ENCODE data around the gene ARHGEF11. TPM values are rescaled to one million over a fixed set of nuclear protein-coding genes. Genes with fewer than 3 reads are reported as not detected.

ARHGEF11 gene
- total and polyA plus RNA-seq, 2 donors (not counting 1 experiment from before 2014, with no cell fraction given): 1.0 to 4.6 TPM

DNA sequence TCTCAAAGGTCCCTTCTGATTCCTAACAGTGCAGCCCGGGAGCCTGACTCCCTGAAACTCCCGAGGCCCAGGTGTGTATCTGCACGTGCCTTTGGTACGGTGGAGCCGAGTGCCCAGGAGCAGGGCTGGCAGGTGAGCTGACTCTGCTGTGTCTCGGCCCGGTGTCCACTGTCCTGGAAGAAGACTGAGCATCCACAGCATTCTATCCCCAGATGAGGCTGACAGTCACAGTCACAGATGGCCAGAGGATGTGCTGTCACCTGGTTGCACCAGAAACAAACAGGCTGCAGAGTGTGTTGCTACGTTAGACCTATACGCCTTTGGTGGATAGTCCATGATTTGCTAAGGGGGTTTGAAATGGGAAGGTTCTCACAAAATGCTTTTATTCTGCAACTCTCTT is 44.2 kb upstream of the ARHGEF11 start:
- ChIA-PET POLR2A (interaction anchor here (1.4 kb wide), 1 partner anchor 66 kb away, joined by 11 read pairs; no protein-coding TSS in a partner anchor), CTCF (interaction anchor here (0.6 to 9.1 kb wide), 34 partner anchors 9 to 1032 kb away, joined by 3 to 491 read pairs (median 4); partner anchors contain the start of genes ETV3 and ETV3L)
- Mint-ChIP-seq H3K27ac (no peak overlapping the region), H3K9me3 (ENCODE audit: insufficient read depth) (no peaks in the 10 kb centered on the region), H3K27me3 (peaks cover 5% of the 10 kb centered on the region), H3K4me1 (no peaks in the 10 kb centered on the region), H3K4me3 (no peak overlapping the region)
- DNase-seq (no peak), ATAC-seq (ENCODE audit: low read depth) (no peak)
- Histone ChIP-seq H3K4me1 (ENCODE audit: control insufficient read depth in 2 of 2, insufficient read depth in 2 of 2, low read length in 2 of 2) (no peaks in the 10 kb centered on the region), H3K4me2 (replicated peaks; ENCODE audit: low read depth, low read length, poor library complexity, severe bottlenecking) (no peak overlapping the region), H3K36me3 (replicated peaks in 1 of 2; ENCODE audit: control extremely low read depth in 1 of 2, control insufficient read depth in 1 of 2, extremely low read depth in 1 of 2, insufficient read depth in 2 of 2, low read length in 1 of 2) (no peaks in the 10 kb centered on the region), H3K4me3 (ENCODE audit: control extremely low read depth in 1 of 5, extremely low read depth in 1 of 5, insufficient read depth in 1 of 5, low read depth in 2 of 5, low read length in 4 of 5) (no peak overlapping the region), H3K27me3 (replicated peaks in 1 of 4; ENCODE audit: control extremely low read depth in 1 of 4, control insufficient read depth in 3 of 4, insufficient read depth in 4 of 4, low read length in 3 of 4) (peaks cover 0 to 5% (median 0%) of the 10 kb centered on the region in 4 experiments), H4K20me1 (ENCODE audit: control insufficient read depth, insufficient read depth, low read length, poor library complexity, severe bottlenecking) (no peaks in the 10 kb centered on the region), H3K79me2 (ENCODE audit: control insufficient read depth, insufficient read depth, low read length) (no peaks in the 10 kb centered on the region), H3K9me3 (ENCODE audit: control extremely low read depth in 1 of 3, control insufficient read depth in 2 of 3, insufficient read depth in 1 of 3, low read length in 2 of 3) (no peaks in the 10 kb centered on the region), H2AFZ (ENCODE audit: insufficient read depth, low read depth, low read length, poor library complexity, severe bottlenecking) (no peak overlapping the region), H3K27ac (ENCODE audit: low read length in 2 of 2) (no peak overlapping the region), H3K9ac (ENCODE audit: low read length) (no peak overlapping the region)
- TF ChIP-seq EZH2 (IDR thresholded peaks at IDR 0.05; ENCODE audit: borderline replicate concordance, insufficient read depth, low read depth, low read length, poor library complexity, severe bottlenecking): no peak
- WGBS (ENCODE audit: insufficient coverage): 95% methylated on average over 7 of the region's 9 CpGs
- intact Hi-C loops (cut with micrococcal nuclease): no loop called here

DNA sequence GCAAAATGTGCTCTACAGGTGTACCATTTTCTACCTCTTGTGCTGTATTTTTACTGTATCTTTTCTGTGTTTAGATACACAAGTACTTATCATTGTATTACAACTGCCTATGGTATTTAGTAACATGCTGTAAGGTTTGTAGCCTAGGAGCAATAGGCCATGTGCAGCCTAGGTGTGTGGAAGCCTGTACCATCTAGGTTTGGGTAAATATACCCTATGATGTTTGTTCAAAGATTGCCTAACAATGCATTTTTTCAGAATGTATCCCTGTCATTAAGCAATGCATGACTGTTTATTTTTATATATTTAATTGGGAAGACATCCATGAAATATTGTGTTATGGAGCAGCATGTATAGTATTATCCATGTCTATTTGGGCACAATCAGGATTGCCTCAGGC is 43.1 kb upstream of the ARHGEF11 start:
- Histone ChIP-seq H3K4me1 (ENCODE audit: control insufficient read depth in 2 of 2, insufficient read depth in 2 of 2, low read length in 2 of 2) (no peaks in the 10 kb centered on the region), H3K79me2 (ENCODE audit: control insufficient read depth, insufficient read depth, low read length) (no peaks in the 10 kb centered on the region), H4K20me1 (ENCODE audit: control insufficient read depth, insufficient read depth, low read length, poor library complexity, severe bottlenecking) (no peaks in the 10 kb centered on the region), H3K27me3 (replicated peaks in 1 of 4; ENCODE audit: control extremely low read depth in 1 of 4, control insufficient read depth in 3 of 4, insufficient read depth in 4 of 4, low read length in 3 of 4) (peaks cover 0 to 5% (median 1%) of the 10 kb centered on the region in 4 experiments), H3K9ac (ENCODE audit: low read length) (no peak overlapping the region), H3K27ac (ENCODE audit: low read length in 2 of 2) (no peak overlapping the region), H3K4me3 (ENCODE audit: control extremely low read depth in 1 of 5, extremely low read depth in 1 of 5, insufficient read depth in 1 of 5, low read depth in 2 of 5, low read length in 4 of 5) (no peak overlapping the region), H2AFZ (ENCODE audit: insufficient read depth, low read depth, low read length, poor library complexity, severe bottlenecking) (no peak overlapping the region), H3K36me3 (replicated peaks in 1 of 2; ENCODE audit: control extremely low read depth in 1 of 2, control insufficient read depth in 1 of 2, extremely low read depth in 1 of 2, insufficient read depth in 2 of 2, low read length in 1 of 2) (no peaks in the 10 kb centered on the region), H3K9me3 (ENCODE audit: control extremely low read depth in 1 of 3, control insufficient read depth in 2 of 3, insufficient read depth in 1 of 3, low read length in 2 of 3) (no peaks in the 10 kb centered on the region), H3K4me2 (replicated peaks; ENCODE audit: low read depth, low read length, poor library complexity, severe bottlenecking) (no peak overlapping the region)
- TF ChIP-seq, protein P1, sequence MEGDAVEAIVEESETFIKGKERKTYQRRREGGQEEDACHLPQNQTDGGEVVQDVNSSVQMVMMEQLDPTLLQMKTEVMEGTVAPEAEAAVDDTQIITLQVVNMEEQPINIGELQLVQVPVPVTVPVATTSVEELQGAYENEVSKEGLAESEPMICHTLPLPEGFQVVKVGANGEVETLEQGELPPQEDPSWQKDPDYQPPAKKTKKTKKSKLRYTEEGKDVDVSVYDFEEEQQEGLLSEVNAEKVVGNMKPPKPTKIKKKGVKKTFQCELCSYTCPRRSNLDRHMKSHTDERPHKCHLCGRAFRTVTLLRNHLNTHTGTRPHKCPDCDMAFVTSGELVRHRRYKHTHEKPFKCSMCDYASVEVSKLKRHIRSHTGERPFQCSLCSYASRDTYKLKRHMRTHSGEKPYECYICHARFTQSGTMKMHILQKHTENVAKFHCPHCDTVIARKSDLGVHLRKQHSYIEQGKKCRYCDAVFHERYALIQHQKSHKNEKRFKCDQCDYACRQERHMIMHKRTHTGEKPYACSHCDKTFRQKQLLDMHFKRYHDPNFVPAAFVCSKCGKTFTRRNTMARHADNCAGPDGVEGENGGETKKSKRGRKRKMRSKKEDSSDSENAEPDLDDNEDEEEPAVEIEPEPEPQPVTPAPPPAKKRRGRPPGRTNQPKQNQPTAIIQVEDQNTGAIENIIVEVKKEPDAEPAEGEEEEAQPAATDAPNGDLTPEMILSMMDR (IDR thresholded peaks at IDR 0.05): no peak
- no peak for TF ChIP-seq EZH2 (IDR thresholded peaks at IDR 0.05; ENCODE audit: borderline replicate concordance, insufficient read depth, low read depth, low read length, poor library complexity, severe bottlenecking)
- DNase-seq: no peak
- Mint-ChIP-seq H3K27me3 (peaks cover 8% of the 10 kb centered on the region), H3K9me3 (ENCODE audit: insufficient read depth) (no peaks in the 10 kb centered on the region), H3K4me3 (no peak overlapping the region), H3K4me1 (no peaks in the 10 kb centered on the region), H3K27ac (no peak overlapping the region)
- CTCF ChIA-PET: interaction anchor here (1.2 to 9.1 kb wide), 3 partner anchors 13 to 67 kb away, joined by 3 to 491 read pairs (median 14); no protein-coding TSS in a partner anchor
- POLR2A ChIA-PET: no interaction called here
- ATAC-seq (ENCODE audit: low read depth): no peak
- intact Hi-C loops (cut with micrococcal nuclease): no loop called here

Data from B cell (primary cell).